HG02759 (cell line): Measurements from ENCODE around the gene ZNF37A.
"Not testable (repeated sequence)": the region's sequence is repeated elsewhere in the genome, so short reads cannot be mapped to it uniquely, and the experiment has no call there.

Source experiments
- ATAC-seq: cut with Tn5 transposase; IDR thresholded peaks from one replicate; pipeline ENCODE4 v1.9.1; 2021; ENCODE audit warnings: mild to moderate bottlenecking, moderate library complexity; ENCODE audit not compliant: unreplicated experiment

ZNF37A gene

DNA sequence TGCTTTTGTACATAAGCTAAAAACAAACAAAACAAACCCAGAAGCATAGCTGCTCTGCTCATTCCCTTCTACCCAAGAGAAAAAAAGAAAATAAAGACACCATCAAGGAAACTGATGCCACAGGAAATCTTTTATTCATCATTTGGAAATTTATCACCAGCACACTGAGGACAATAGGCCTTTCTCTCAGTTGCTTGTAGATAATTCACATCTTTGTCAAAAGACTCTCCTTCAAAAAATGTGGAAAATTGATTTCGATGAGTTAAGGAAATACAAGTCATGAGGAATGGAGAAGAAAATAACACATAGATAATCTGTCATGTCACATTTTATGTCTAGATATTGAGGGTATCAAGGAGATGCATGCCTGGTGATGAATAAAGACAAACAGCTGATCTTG is 53.5 kb downstream of the ZNF37A start:
- no peak for ATAC-seq

- not testable (repeated sequence) for ATAC-seq
These were observed 56.8 kb downstream of the ZNF37A start for GRCh38 chr10:38150891-38151463.

DNA sequence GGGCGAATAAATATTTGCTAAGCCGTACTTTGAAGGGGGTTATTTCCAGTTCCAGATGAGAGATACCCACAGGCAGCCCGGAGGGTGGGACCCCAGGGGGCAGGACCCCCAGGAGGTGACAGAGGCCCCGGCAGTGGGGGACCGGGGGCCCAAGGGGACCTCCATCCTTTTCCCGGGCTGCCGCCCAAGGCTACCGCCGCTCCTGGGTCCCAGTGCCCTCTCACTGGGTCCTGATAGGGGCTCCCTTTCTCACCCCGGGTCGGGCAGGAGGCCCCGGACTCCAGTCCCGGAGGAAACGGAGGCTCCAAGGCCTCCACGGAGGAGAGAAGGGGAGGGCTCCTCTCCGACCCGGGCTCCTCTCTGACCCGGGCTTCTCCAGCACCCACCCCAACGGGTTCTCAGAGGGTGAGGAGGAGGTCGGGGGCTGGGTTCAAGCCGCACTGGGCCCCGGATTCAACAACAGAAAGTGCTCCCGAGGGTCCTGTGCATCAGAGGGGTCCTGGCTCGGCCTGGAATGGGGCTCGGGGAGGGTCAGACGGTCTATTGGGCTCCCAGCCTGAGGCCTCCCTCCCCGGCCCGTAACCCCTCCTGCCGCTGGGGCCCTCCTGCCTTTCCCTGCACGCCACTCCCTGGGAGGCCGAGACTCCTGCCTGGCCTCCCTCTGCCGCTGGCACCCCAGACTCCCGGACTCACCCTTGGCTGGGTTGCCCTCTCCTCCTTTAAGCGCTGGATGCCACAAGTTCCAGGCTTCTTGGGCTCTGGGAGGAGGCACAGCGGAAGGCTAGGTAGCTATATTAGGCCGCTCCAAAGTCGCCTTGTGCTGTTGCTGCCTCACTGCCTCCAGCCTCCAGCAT is 62.5 kb downstream of the ZNF37A start:
- no peak for ATAC-seq

GRCh38 chr10:38157270-38157685 is 63.1 kb downstream of the ZNF37A start:
- no peak for ATAC-seq

DNA sequence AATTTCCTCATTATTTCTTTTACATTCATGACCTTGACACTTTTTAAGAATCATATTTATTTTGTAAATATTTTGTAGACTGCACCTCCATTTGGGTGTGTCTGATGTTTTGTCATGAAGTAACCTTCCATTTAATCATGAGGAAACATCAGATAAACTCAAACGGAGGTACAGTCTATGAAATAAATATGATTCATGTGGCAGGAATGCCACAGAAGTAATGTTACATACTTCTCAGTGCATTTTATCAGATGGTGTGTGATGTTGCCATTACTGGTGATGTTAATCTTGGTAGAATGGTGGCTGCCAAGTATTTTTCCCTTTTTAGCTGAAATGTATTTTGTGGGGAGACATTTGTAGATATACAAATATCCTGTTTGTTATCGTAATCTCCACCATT is 64.9 kb downstream of the ZNF37A start:
- no peak for ATAC-seq

DNA sequence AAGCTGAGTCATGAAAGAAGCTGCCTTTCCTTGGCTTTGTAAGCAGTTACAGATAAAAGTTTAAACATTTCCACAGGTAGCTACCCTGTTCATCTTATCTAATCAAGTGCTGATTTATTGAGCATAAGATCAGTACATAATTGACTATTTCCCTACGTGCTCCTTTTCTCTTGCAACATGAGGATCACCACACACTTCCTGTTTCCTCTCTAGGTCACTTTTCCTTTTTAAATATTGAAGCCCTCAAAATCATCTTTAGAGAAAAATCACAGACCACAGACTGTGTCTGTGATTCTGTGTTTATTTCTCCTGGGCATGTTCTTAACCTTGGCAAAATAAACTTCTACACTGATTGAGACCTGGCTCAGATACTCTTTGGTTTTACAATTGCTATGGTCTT is 69.5 kb downstream of the ZNF37A start:
- ATAC-seq = no peak

DNA sequence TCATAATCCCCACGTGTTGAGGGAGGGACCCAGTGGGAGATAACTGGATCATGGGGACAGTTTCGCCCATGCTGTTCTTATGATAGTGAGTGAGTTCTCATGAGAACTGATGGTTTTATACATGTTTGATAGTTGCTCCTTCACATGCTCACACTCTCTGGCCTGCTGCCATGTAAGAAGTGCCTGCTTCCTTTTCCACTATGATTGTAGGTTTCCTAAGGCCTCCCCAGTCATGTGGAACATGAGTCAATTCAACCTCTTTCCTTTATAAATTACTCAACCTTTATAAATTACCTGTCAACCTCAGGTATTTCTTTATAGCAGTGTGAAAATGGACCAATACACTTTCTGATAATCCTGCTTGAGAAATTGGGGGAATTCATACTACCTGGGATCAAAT is 80.2 kb downstream of the ZNF37A start:
- no peak for ATAC-seq

GRCh38 chr10:38184477-38184876 is 90.3 kb downstream of the ZNF37A start:
- no peak for ATAC-seq
